Measurements from ENCODE around the gene ZSCAN4.

DNA sequence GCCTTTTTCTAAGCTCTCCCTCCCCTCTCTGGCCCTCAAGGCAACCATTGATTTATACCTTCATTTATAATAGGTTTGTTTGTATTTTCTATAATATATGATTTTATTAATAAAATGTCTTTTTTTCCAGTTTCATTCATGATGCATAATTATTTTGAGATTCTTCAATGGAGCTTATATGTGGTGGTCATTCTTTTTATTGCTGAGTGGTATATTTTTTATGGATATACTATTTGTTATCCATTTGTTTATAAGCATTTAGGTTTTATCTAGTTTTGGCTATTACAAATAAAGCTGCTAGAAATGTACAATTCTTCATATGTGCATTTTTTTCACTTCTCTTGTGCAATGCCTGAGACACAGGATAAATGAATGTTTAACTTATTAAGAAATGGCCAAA, 25.0 kb upstream of the ZSCAN4 start:
- no peak for TF ChIP-seq POLR2A (IDR thresholded peaks at IDR 0.05)
- TF ChIP-seq, protein P1, sequence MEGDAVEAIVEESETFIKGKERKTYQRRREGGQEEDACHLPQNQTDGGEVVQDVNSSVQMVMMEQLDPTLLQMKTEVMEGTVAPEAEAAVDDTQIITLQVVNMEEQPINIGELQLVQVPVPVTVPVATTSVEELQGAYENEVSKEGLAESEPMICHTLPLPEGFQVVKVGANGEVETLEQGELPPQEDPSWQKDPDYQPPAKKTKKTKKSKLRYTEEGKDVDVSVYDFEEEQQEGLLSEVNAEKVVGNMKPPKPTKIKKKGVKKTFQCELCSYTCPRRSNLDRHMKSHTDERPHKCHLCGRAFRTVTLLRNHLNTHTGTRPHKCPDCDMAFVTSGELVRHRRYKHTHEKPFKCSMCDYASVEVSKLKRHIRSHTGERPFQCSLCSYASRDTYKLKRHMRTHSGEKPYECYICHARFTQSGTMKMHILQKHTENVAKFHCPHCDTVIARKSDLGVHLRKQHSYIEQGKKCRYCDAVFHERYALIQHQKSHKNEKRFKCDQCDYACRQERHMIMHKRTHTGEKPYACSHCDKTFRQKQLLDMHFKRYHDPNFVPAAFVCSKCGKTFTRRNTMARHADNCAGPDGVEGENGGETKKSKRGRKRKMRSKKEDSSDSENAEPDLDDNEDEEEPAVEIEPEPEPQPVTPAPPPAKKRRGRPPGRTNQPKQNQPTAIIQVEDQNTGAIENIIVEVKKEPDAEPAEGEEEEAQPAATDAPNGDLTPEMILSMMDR (IDR thresholded peaks at IDR 0.05 in 8 of 11, conservative IDR thresholded peaks at IDR 0.05 in 3 of 11) = no peak

All from spleen (tissue), 7 donors.